CD8-positive, alpha-beta memory T cell (primary cell): ENCODE measurements around the gene KCNJ12. TPM values are rescaled to one million over a fixed set of nuclear protein-coding genes. Genes with fewer than 3 reads are reported as not detected.

Experiments
- CTCF ChIA-PET: fragments of 350-600 bp; sonication (Branson Sonifier 250); formaldehyde crosslinking; loops from one replicate; lab custom pipeline; 2021; ENCODE audit warnings: antibody characterized with exemption; lab: Charles Lee
- POLR2A ChIA-PET: fragments of 350-600 bp; sonication (Branson Sonifier 250); formaldehyde crosslinking; loops from one replicate; lab custom pipeline; 2021; ENCODE audit warnings: antibody characterized with exemption; lab: Charles Lee
- DNase-seq, 5 donors: peaks; one replicate each; pipeline versions ENCODE4 v3.0.0 to v3.0.0-alpha.2; 2020 to 2022; ENCODE audit warnings: mixed read lengths in 1 of 5
- H3K27ac ChIP-seq: one replicate; pipeline ENCODE4 v1.7.0; 2013; ENCODE audit warnings: low read depth, mild to moderate bottlenecking, low read length, moderate library complexity
- H3K27me3 ChIP-seq: 2 replicates; pipeline ENCODE4 v1.7.0; 2013; ENCODE audit warnings: low read length, mild to moderate bottlenecking; ENCODE audit not compliant: insufficient read depth, poor library complexity, severe bottlenecking
- H3K36me3 ChIP-seq: 2 replicates; pipeline ENCODE4 v1.7.0; 2013; ENCODE audit warnings: mild to moderate bottlenecking, low read length, moderate library complexity; ENCODE audit not compliant: insufficient read depth
- H3K4me1 ChIP-seq: 2 replicates; pipeline ENCODE4 v1.7.0; 2013; ENCODE audit warnings: mild to moderate bottlenecking, low read length, moderate library complexity; ENCODE audit not compliant: insufficient read depth
- H3K4me3 ChIP-seq: 2 replicates; pipeline ENCODE4 v1.7.0; 2013; ENCODE audit warnings: mild to moderate bottlenecking, low read length
- H3K9me3 ChIP-seq: 2 replicates; pipeline ENCODE4 v1.7.0; 2013; ENCODE audit warnings: mild to moderate bottlenecking, low read length
- H3K27ac Mint-ChIP-seq, 8 donors: one replicate each; pipeline ENCODE4 v1.8.0; 2020 to 2021; ENCODE audit warnings: mixed read lengths in 8 of 8, mild to moderate bottlenecking in 6 of 8, inconsistent platforms in 3 of 8, moderate library complexity in 3 of 8
- H3K27me3 Mint-ChIP-seq, 2 donors: one replicate each; pipeline ENCODE4 v1.8.0; 2020 to 2021; ENCODE audit warnings: mixed read lengths in 2 of 2, mild to moderate bottlenecking in 1 of 2, moderate library complexity in 1 of 2
- H3K36me3 Mint-ChIP-seq, 3 donors: one replicate each; pipeline ENCODE4 v1.8.0; 2020 to 2021; ENCODE audit warnings: mixed read lengths in 3 of 3, inconsistent platforms in 1 of 3, mild to moderate bottlenecking in 1 of 3
- H3K4me1 Mint-ChIP-seq, 3 donors: one replicate each; pipeline ENCODE4 v1.8.0; 2020 to 2021; ENCODE audit warnings: mixed read lengths in 3 of 3, inconsistent platforms in 1 of 3, mild to moderate bottlenecking in 1 of 3
- H3K4me3 Mint-ChIP-seq, 7 donors: one replicate each; pipeline ENCODE4 v1.8.0; 2020 to 2021; ENCODE audit warnings: mixed read lengths in 7 of 7, mild to moderate bottlenecking in 6 of 7, moderate library complexity in 4 of 7, inconsistent platforms in 2 of 7
- H3K9me3 Mint-ChIP-seq, 5 donors: one replicate each; pipeline ENCODE4 v1.8.0; 2020 to 2022; ENCODE audit warnings: mixed read lengths in 5 of 5, mild to moderate bottlenecking in 3 of 5, moderate library complexity in 2 of 5, inconsistent platforms in 1 of 5
- polyA plus RNA-seq: library from polyadenylated mRNA; unstranded; fragments of 300-500 nt; fragmentation: Illumina TruSeq; gene quantifications from one replicate; pipeline ENCODE4 v1.2.3, GENCODE V29; 2021
- total RNA-seq, 2 experiments: library from RNA; stranded (reverse); gene quantifications; one replicate each; pipeline ENCODE4 v1.2.3, GENCODE V29; 2021

KCNJ12 gene
- total and polyA plus RNA-seq, 3 experiments from 2014 or later, result not detected

DNA sequence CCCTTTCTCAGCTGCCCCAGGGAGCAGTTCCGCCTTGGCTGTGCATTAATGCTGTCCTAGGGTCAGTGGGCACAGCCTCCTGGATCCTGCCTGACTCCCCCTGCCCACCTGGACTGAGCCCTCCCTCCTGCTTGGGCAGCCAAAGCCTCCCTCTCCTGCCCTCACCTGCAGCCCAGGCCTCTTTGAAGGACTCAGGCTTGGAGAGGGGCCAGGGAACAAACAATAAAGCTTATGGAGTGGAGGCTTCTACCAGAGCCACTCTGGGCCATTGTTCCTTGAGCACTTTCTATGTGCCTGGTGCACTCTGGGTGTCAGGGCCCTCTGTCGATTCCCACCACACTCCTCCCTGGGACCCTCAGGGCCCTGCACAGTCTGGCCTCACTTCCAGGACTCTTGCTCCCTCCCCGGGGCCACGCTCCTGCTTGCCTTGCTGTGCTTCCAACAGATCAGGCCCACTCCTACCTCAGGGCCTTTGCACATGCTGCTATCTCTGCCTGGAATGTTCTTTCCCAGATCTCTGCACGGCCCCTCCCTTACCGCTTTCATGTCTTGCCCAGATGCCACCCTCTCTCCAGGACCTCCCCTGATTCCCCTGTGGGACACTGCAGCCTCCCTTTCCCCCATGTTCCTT, 5.0 kb downstream of the KCNJ12 start:
- H3K4me1 Mint-ChIP-seq, result peaks cover 0 to 10% (median 2%) of the 10 kb centered on the region in 3 donors
- no peaks in the 10 kb centered on the region for H3K9me3 ChIP-seq
- DNase-seq, result no peak
- H3K27ac Mint-ChIP-seq, result no peak overlapping the region
- POLR2A ChIA-PET, result no interaction called here
- H3K27ac ChIP-seq, result no peak overlapping the region
- peaks cover 6% of the 10 kb centered on the region for H3K4me1 ChIP-seq
- no peak overlapping the region for H3K4me3 ChIP-seq
- H3K4me3 Mint-ChIP-seq, result no peak overlapping the region
- peaks cover 4 to 17% of the 10 kb centered on the region in 2 donors for H3K27me3 Mint-ChIP-seq
- no peaks in the 10 kb centered on the region for H3K9me3 Mint-ChIP-seq
- no peaks in the 10 kb centered on the region for H3K36me3 ChIP-seq
- no peaks in the 10 kb centered on the region for H3K27me3 ChIP-seq
- CTCF ChIA-PET, result no interaction called here
- H3K36me3 Mint-ChIP-seq, result no peaks in the 10 kb centered on the region

DNA sequence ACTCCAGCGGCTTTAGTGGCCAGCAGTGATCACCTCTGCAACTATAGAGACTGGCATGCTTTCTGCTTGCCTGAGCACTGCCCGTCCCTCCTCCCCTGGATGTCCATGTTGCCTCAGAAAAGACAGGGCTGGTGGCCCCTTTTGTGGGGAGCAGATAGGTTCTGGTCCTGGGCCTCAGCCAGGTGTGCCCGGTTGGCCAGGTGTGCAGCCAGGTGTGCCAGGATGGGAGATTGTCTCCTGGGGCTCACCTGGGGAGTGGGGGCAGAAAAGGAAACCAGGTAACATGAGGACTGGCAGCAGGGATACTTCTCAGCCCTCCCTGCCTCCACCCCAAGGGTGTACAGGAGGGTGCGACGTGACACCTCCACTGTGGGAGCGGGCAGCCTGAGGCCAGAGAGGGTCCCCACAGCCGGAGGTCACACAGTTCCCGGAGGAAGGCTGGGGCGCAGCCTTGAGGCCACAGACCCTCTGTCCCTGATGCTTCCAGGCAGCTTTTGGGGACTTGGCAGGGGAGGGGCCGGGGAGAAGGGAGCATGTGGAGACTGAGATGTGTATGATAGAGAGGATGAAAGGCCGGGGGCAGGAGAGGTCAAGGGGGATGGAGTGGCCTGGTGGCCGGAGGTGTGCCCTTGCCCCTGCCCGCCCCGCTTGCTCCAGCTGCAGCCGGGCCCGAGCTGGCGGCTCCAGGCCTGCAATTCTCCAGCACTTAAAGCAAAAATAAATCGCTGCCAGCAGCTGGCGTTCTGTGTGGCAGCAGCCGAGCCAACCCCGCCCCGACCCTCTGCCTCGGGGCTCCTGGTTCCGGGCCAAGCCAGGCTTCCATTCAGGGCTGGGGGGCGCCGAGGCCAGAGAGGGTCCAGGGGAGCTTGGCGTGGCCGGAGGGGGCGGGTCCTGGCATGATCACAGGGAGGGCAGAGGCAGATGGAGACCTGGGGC, 6.7 kb downstream of the KCNJ12 start:
- no peaks in the 10 kb centered on the region for H3K36me3 Mint-ChIP-seq
- H3K4me1 ChIP-seq, result no peaks in the 10 kb centered on the region
- H3K4me1 Mint-ChIP-seq, result peaks cover 0 to 1% (median under 1%) of the 10 kb centered on the region in 3 donors
- H3K27ac ChIP-seq, result no peak overlapping the region
- POLR2A ChIA-PET, result no interaction called here
- no peak overlapping the region for H3K4me3 Mint-ChIP-seq
- H3K27me3 Mint-ChIP-seq, result peaks cover 2 to 13% of the 10 kb centered on the region in 2 donors
- DNase-seq, result no peak
- CTCF ChIA-PET, result no interaction called here
- H3K27ac Mint-ChIP-seq, result no peak overlapping the region
- no peaks in the 10 kb centered on the region for H3K27me3 ChIP-seq
- no peaks in the 10 kb centered on the region for H3K9me3 ChIP-seq
- no peaks in the 10 kb centered on the region for H3K36me3 ChIP-seq
- H3K4me3 ChIP-seq, result no peak overlapping the region
- no peaks in the 10 kb centered on the region for H3K9me3 Mint-ChIP-seq

DNA sequence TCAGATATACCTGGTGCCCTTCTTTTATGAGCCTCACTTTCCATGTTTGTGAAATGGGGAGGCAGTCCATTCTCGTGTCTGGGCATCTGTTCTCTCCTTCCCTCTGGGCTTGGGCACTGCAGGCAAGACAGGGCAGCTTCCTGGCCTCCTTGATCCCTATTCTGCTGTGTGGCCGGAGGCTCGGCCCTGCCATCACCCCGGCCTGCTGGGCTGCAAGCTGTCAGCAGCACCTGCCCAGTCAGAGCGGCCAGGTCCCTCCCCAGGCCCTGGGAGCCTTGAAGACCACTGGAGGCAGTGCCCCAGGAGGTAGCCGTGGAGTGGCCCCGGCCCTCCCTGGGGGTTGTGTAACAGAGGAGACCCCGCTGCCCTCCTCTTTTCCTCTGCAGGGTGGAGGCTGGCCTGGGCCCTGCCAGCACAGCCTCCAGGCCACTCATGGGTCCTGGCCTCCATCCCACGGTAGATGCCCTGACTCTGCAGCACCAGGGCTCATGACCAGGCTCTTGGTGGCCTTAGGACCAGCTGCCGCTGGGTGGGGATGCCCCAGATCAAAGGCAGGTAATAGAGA, 9.2 kb downstream of the KCNJ12 start:
- no peak overlapping the region for H3K27ac ChIP-seq
- H3K27me3 ChIP-seq, result no peaks in the 10 kb centered on the region
- Mint-ChIP-seq H3K4me3 (no peak overlapping the region), H3K27me3 (peaks cover 2 to 4% of the 10 kb centered on the region in 2 donors), H3K36me3 (no peaks in the 10 kb centered on the region), H3K4me1 (no peaks in the 10 kb centered on the region), H3K27ac (no peak overlapping the region), H3K9me3 (no peaks in the 10 kb centered on the region)
- no peaks in the 10 kb centered on the region for H3K36me3 ChIP-seq
- no peaks in the 10 kb centered on the region for H3K9me3 ChIP-seq
- CTCF ChIA-PET, result no interaction called here
- no peak overlapping the region for H3K4me3 ChIP-seq
- H3K4me1 ChIP-seq, result no peaks in the 10 kb centered on the region
- no peak for DNase-seq
- POLR2A ChIA-PET, result no interaction called here

DNA sequence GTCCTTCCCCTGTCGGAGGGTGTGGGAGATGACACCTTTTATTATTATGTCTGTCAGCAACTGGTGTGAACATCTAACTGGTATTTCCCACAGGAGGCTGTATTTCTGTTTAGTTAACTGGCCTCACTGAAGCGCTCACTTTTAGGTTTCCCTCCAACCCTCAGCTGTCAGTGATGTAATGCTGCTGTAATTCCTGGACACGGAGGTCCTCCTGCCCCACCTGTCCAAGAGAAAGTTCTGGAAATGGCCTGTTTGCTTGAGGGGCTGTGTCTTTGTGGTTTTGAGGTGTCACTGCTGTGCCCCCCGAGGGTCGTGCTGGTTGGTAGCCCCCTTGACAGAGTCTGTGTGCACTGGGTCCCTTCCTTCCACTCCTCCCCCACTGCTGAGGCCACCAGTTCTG, 11.5 kb downstream of the KCNJ12 start:
- CTCF ChIA-PET, result no interaction called here
- Mint-ChIP-seq H3K4me3 (no peak overlapping the region), H3K27me3 (peaks cover 10 to 12% of the 10 kb centered on the region in 2 donors), H3K27ac (no peak overlapping the region), H3K4me1 (no peaks in the 10 kb centered on the region), H3K9me3 (no peaks in the 10 kb centered on the region), H3K36me3 (no peaks in the 10 kb centered on the region)
- H3K36me3 ChIP-seq, result no peaks in the 10 kb centered on the region
- no peak for DNase-seq
- no peaks in the 10 kb centered on the region for H3K9me3 ChIP-seq
- no peak overlapping the region for H3K4me3 ChIP-seq
- no peaks in the 10 kb centered on the region for H3K4me1 ChIP-seq
- H3K27me3 ChIP-seq, result no peaks in the 10 kb centered on the region
- POLR2A ChIA-PET, result no interaction called here
- H3K27ac ChIP-seq, result no peak overlapping the region

DNA sequence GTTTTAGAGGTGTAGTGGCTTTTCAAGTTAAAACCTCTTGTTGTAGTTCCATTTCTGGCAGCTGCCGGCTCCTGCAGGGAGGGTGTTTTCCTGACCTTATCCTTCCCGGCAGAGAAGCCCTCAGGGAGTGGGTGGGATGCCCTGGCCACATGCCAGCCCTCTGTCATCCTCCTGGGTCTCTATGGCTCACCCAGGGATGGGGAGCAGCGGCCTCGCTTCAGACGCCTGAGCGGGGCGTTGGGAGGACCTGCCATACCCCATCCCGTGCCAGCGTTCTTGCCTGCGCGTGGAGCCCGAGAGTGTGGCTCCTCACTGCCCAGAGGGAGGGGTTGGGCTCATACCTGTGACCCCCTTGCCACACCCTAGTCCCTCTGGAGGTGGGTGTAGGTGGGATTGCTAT, 11.9 kb downstream of the KCNJ12 start:
- Histone ChIP-seq H3K9me3 (no peaks in the 10 kb centered on the region), H3K4me1 (no peaks in the 10 kb centered on the region), H3K27me3 (no peaks in the 10 kb centered on the region), H3K4me3 (no peak overlapping the region), H3K27ac (no peak overlapping the region), H3K36me3 (no peaks in the 10 kb centered on the region)
- CTCF ChIA-PET, result no interaction called here
- POLR2A ChIA-PET, result no interaction called here
- no peak for DNase-seq
- Mint-ChIP-seq H3K27ac (no peak overlapping the region), H3K4me3 (no peak overlapping the region), H3K36me3 (no peaks in the 10 kb centered on the region), H3K27me3 (peaks cover 10 to 15% of the 10 kb centered on the region in 2 donors), H3K4me1 (no peaks in the 10 kb centered on the region), H3K9me3 (no peaks in the 10 kb centered on the region)

DNA sequence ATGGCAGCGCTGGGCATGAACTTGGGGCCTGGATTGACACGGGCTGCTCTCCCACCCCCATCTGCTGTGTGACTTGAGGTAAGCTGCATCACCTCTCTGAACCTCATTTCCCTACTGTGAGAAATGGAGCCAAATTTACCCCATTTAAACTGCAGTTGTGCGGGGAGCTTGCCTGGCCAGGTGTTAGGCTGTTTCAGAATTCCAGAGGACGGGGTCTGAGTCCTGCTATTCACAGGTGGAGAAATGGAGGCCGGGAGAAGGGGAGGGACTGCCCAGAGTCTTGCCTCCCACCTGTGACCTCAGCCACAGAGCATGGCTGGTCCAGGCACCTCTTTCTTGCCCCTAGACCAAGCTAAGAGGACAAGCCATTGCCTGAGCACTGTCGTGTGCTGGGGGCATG, 12.8 kb downstream of the KCNJ12 start:
- Histone ChIP-seq H3K27ac (no peak overlapping the region), H3K4me1 (no peaks in the 10 kb centered on the region), H3K9me3 (no peaks in the 10 kb centered on the region), H3K27me3 (no peaks in the 10 kb centered on the region), H3K36me3 (no peaks in the 10 kb centered on the region), H3K4me3 (no peak overlapping the region)
- H3K36me3 Mint-ChIP-seq, result no peaks in the 10 kb centered on the region
- no peak for DNase-seq
- no peaks in the 10 kb centered on the region for H3K9me3 Mint-ChIP-seq
- ChIA-PET CTCF (no interaction called here), POLR2A (no interaction called here)
- peak overlapping the region in 1 of 8 donors; percentile 47 for H3K27ac Mint-ChIP-seq
- H3K27me3 Mint-ChIP-seq, result peaks cover 10 to 15% of the 10 kb centered on the region in 2 donors
- no peak overlapping the region for H3K4me3 Mint-ChIP-seq
- H3K4me1 Mint-ChIP-seq, result no peaks in the 10 kb centered on the region

DNA sequence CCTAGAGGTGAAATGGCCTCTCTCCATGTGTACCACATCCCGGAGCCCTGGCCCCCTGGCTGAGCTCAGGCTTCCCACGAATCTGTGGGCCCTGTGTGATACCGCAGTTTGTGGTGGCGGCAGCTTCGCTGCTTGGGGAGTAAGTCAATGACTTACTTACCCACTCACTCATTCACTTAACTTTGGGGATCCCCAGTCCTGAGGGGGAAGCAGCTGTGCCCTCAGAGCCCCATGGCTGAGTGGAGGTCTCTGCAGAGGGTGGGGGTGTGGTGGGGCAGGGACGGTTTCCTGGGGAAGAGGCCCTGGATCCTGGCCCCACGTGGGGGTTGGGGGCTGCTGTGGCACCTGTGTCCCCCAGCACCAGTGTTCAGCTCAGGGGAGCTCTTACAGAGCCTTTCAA, 13.2 kb downstream of the KCNJ12 start:
- Histone ChIP-seq H3K27me3 (no peaks in the 10 kb centered on the region), H3K36me3 (no peaks in the 10 kb centered on the region), H3K9me3 (no peaks in the 10 kb centered on the region), H3K27ac (no peak overlapping the region), H3K4me3 (no peak overlapping the region), H3K4me1 (no peaks in the 10 kb centered on the region)
- H3K27me3 Mint-ChIP-seq, result peaks cover 10 to 15% of the 10 kb centered on the region in 2 donors
- H3K4me3 Mint-ChIP-seq, result no peak overlapping the region
- no peaks in the 10 kb centered on the region for H3K36me3 Mint-ChIP-seq
- H3K27ac Mint-ChIP-seq, result peak overlapping the region in 1 of 8 donors; percentile 19
- no peak for DNase-seq
- no peaks in the 10 kb centered on the region for H3K4me1 Mint-ChIP-seq
- ChIA-PET CTCF (no interaction called here), POLR2A (no interaction called here)
- H3K9me3 Mint-ChIP-seq, result no peaks in the 10 kb centered on the region

DNA sequence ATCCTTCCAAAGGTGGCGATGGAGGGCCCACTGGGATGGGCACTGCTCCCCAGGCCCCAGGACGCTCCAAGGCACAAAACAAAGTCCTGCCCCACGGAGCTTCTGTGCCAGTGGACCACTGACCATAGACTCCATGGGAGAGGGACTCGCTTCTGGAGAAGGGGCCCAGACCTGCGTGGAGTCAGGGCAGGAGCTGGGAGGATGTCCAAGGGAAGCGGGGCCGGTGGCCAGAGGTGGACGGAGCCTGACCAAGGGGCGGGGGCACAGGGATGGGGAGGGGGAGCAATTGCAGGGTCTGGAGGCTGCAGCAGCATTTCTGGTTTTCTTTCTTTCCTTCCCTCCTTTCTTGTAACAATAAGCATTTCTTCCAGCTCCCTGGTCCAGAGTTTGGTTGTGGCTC, 14.1 kb downstream of the KCNJ12 start:
- no peak for DNase-seq
- H3K9me3 ChIP-seq, result no peaks in the 10 kb centered on the region
- Mint-ChIP-seq H3K27ac (no peak overlapping the region), H3K9me3 (no peaks in the 10 kb centered on the region), H3K36me3 (no peaks in the 10 kb centered on the region), H3K4me3 (no peak overlapping the region), H3K4me1 (no peaks in the 10 kb centered on the region), H3K27me3 (peaks cover 10 to 11% of the 10 kb centered on the region in 2 donors)
- no peaks in the 10 kb centered on the region for H3K27me3 ChIP-seq
- no peaks in the 10 kb centered on the region for H3K4me1 ChIP-seq
- no peak overlapping the region for H3K4me3 ChIP-seq
- H3K36me3 ChIP-seq, result no peaks in the 10 kb centered on the region
- no peak overlapping the region for H3K27ac ChIP-seq
- ChIA-PET POLR2A (no interaction called here), CTCF (no interaction called here)
